OCI-LY1 (cell line): ENCODE data around the gene THEM5.
"Not testable (repeated sequence)": the region's sequence is repeated elsewhere in the genome, so short reads cannot be mapped to it uniquely, and the experiment has no call there.

Experiments
- H2AFZ ChIP-seq: fragments of 200-600 bp; sonication (generic), shearing (Covaris generic); 2 replicates; pipeline ENCODE4 v1.6.0; 2014; ENCODE audit warnings: antibody characterized with exemption, mild to moderate bottlenecking, low read length
- H3F3A ChIP-seq: fragments of 200-600 bp; sonication (generic), shearing (Covaris generic); 2 replicates; pipeline ENCODE4 v1.6.0; 2014; ENCODE audit warnings: mild to moderate bottlenecking, antibody characterized with exemption, low read length, moderate library complexity; ENCODE audit not compliant: insufficient read depth
- H3K27ac ChIP-seq: fragments of 200-600 bp; sonication (generic); 2 replicates; pipeline ENCODE4 v1.5.1; 2014; ENCODE audit warnings: low read length, mixed run types, mild to moderate bottlenecking, low read depth; ENCODE audit not compliant: poor library complexity, severe bottlenecking
- H3K27me3 ChIP-seq: fragments of 200-600 bp; sonication (generic); 2 replicates; pipeline ENCODE4 v1.6.0; 2014; ENCODE audit warnings: antibody characterized with exemption, mild to moderate bottlenecking, low read length, moderate library complexity; ENCODE audit not compliant: insufficient read depth
- H3K36me3 ChIP-seq: fragments of 200-600 bp; sonication (generic); 2 replicates; pipeline ENCODE4 v1.6.1; 2014; ENCODE audit warnings: mild to moderate bottlenecking, antibody characterized with exemption, low read length, moderate library complexity, mixed read lengths; ENCODE audit not compliant: insufficient read depth
- H3K4me1 ChIP-seq: fragments of 200-600 bp; sonication (generic); 2 replicates; pipeline ENCODE4 v1.5.1; 2014; ENCODE audit warnings: mild to moderate bottlenecking, low read length, moderate library complexity; ENCODE audit not compliant: insufficient read depth, severe bottlenecking
- H3K4me2 ChIP-seq: fragments of 200-600 bp; sonication (generic), shearing (Covaris generic); 2 replicates; pipeline ENCODE4 v1.6.1; 2014; ENCODE audit warnings: low read length
- H3K4me3 ChIP-seq: fragments of 200-600 bp; sonication (generic); 2 replicates; pipeline ENCODE4 v1.5.1; 2014; ENCODE audit warnings: low read length, low read depth, mild to moderate bottlenecking, mixed read lengths; ENCODE audit not compliant: poor library complexity, severe bottlenecking
- H3K79me2 ChIP-seq: fragments of 200-600 bp; shearing (Covaris generic); 2 replicates; pipeline ENCODE4 v1.6.1; 2016; ENCODE audit warnings: mixed run types, low read length, mixed read lengths; ENCODE audit not compliant: insufficient read depth
- H3K9ac ChIP-seq: fragments of 200-600 bp; sonication (generic), shearing (Covaris generic); 2 replicates; pipeline ENCODE4 v1.6.1; 2014; ENCODE audit warnings: mild to moderate bottlenecking, low read length, mixed read lengths
- H3K9me2 ChIP-seq: fragments of 200-600 bp; sonication (generic), shearing (Covaris generic); 2 replicates; pipeline ENCODE4 v1.6.1; 2014; ENCODE audit warnings: low read depth, mild to moderate bottlenecking, low read length, mixed read lengths
- H3K9me3 ChIP-seq: fragments of 200-600 bp; shearing (Covaris generic); 2 replicates; pipeline ENCODE4 v1.6.1; 2014; ENCODE audit warnings: low read length, mixed read lengths
- H4K20me1 ChIP-seq: fragments of 200-600 bp; sonication (generic), shearing (Covaris generic); 2 replicates; pipeline ENCODE4 v1.6.0; 2016; ENCODE audit warnings: mild to moderate bottlenecking, low read length; ENCODE audit not compliant: insufficient read depth
- CTCF ChIP-seq: fragments of 200-600 bp; sonication (generic), shearing (Covaris generic); IDR thresholded peaks from 2 replicates; pipeline ENCODE4 v1.5.1; 2017; ENCODE audit warnings: mild to moderate bottlenecking, antibody characterized with exemption, low read length, moderate library complexity, mixed read lengths
- EZH2 ChIP-seq: fragments of 200-600 bp; sonication (generic), shearing (Covaris generic); IDR thresholded peaks from 2 replicates; pipeline ENCODE4 v1.8.0; 2017; ENCODE audit warnings: borderline replicate concordance, mixed run types, mild to moderate bottlenecking, antibody characterized with exemption, low read length, moderate library complexity, mixed read lengths

Gene THEM5

GRCh38 chr1:151858030-151858746 is 4.7 kb upstream of the THEM5 start:
- Histone ChIP-seq H3K36me3 (no peaks in the 10 kb centered on the region), H3K27me3 (peaks cover 6% of the 10 kb centered on the region; the same call in 1 of the 2 replicates), H3K9ac (no peak overlapping the region), H3F3A (no peaks in the 10 kb centered on the region), H3K4me2 (no peak overlapping the region), H3K79me2 (no peaks in the 10 kb centered on the region), H3K9me3 (no peaks in the 10 kb centered on the region), H3K4me3 (no peak overlapping the region), H3K9me2 (no peaks in the 10 kb centered on the region), H3K4me1 (no peaks in the 10 kb centered on the region), H3K27ac (no peak overlapping the region), H4K20me1 (no peaks in the 10 kb centered on the region), H2AFZ (no peak overlapping the region)
- TF ChIP-seq EZH2 (no peak), CTCF (no peak)

GRCh38 chr1:151855933-151856332 is 2.4 kb upstream of the THEM5 start:
- Histone ChIP-seq H3K4me3 (no peak overlapping the region), H3K4me2 (no peak overlapping the region), H3K27me3 (peaks cover 6% of the 10 kb centered on the region; the same call in 1 of the 2 replicates), H3K9me3 (no peaks in the 10 kb centered on the region), H3F3A (no peaks in the 10 kb centered on the region), H2AFZ (no peak overlapping the region), H3K4me1 (no peaks in the 10 kb centered on the region), H3K36me3 (no peaks in the 10 kb centered on the region), H3K27ac (no peak overlapping the region), H3K79me2 (no peaks in the 10 kb centered on the region), H4K20me1 (no peaks in the 10 kb centered on the region), H3K9me2 (no peaks in the 10 kb centered on the region), H3K9ac (no peak overlapping the region)
- TF ChIP-seq CTCF (no peak), EZH2 (no peak)

GRCh38 chr1:151855516-151855915 is 2.0 kb upstream of the THEM5 start:
- not testable (repeated sequence) for H3K9me2 ChIP-seq, H3K4me2 ChIP-seq, H3K9ac ChIP-seq, H3K27ac ChIP-seq, H3K4me3 ChIP-seq, H3K4me1 ChIP-seq, H3K27me3 ChIP-seq, H3K79me2 ChIP-seq, H2AFZ ChIP-seq, H4K20me1 ChIP-seq, H3K9me3 ChIP-seq, H3F3A ChIP-seq, H3K36me3 ChIP-seq

- Histone ChIP-seq H3K36me3 (no peaks in the 10 kb centered on the region), H3K4me2 (no peak overlapping the region), H3K9me3 (no peaks in the 10 kb centered on the region), H3K27me3 (peaks cover 3% of the 10 kb centered on the region; the same call in 1 of the 2 replicates), H4K20me1 (no peaks in the 10 kb centered on the region), H3K4me3 (no peak overlapping the region), H3K79me2 (no peaks in the 10 kb centered on the region), H3K9ac (no peak overlapping the region), H2AFZ (no peak overlapping the region), H3K9me2 (no peaks in the 10 kb centered on the region), H3F3A (no peaks in the 10 kb centered on the region), H3K27ac (no peak overlapping the region), H3K4me1 (no peaks in the 10 kb centered on the region)
- no peak for TF ChIP-seq EZH2
- TF ChIP-seq CTCF = no peak
These were observed 1.1 kb upstream of the THEM5 start for GRCh38 chr1:151854658-151855057.
